ENCODE measurements around the gene VAX1. TPM values are rescaled to one million over a fixed set of nuclear protein-coding genes. Genes with fewer than 3 reads are reported as not detected.
A peak's percentile ranks its signal among the peaks of the same experiment; 100 is the strongest.

Gene VAX1
- total and polyA plus RNA-seq, 2 experiments from 2014 or later, result not detected

GRCh38 chr10:117167789-117168674 lies 30.0 kb upstream of the VAX1 start:
- Histone ChIP-seq H2AFZ (peak overlapping the region; percentile 59; the same call in 1 of the 2 replicates), H3K4me3 (peak overlapping the region; percentile 22), H3K27me3 (replicated peaks; ENCODE audit: insufficient read depth) (peaks cover 90% of the 10 kb centered on the region), H3K9ac (no peak overlapping the region), H3K27ac (no peak overlapping the region), H3F3A (ENCODE audit: insufficient read depth) (peaks cover 6% of the 10 kb centered on the region; the same call in 1 of the 2 replicates), H3K4me2 (ENCODE audit: unreplicated experiment) (peak overlapping the region; percentile 53), H3K9me2 (ENCODE audit: insufficient read depth) (no peaks in the 10 kb centered on the region), H4K20me1 (ENCODE audit: insufficient read depth) (no peaks in the 10 kb centered on the region), H3K4me1 (ENCODE audit: insufficient read depth) (no peaks in the 10 kb centered on the region), H3K36me3 (ENCODE audit: low read depth) (no peaks in the 10 kb centered on the region), H3K9me3 (ENCODE audit: low read depth) (no peaks in the 10 kb centered on the region), H3K79me2 (ENCODE audit: insufficient read depth) (no peaks in the 10 kb centered on the region)
- TF ChIP-seq EZH2phosphoT487 (IDR thresholded peaks at IDR 0.05; ENCODE audit: insufficient read depth, low read depth) (no peak), EZH2 (IDR thresholded peaks at IDR 0.05; ENCODE audit: insufficient read depth, poor library complexity, severe bottlenecking) (peak; percentile 31)
- 4% methylated on average over 58 to 75 of the region's 75 CpGs for WGBS, 2 experiments (ENCODE audit: low coverage in 1 of 2, low lambda C conversion rate in 2 of 2, missing lambda C conversion rate in 2 of 2)
- DNase-seq, result peak; percentile 78
- in situ Hi-C loops (cut with MboI), result no loop called here

DNA sequence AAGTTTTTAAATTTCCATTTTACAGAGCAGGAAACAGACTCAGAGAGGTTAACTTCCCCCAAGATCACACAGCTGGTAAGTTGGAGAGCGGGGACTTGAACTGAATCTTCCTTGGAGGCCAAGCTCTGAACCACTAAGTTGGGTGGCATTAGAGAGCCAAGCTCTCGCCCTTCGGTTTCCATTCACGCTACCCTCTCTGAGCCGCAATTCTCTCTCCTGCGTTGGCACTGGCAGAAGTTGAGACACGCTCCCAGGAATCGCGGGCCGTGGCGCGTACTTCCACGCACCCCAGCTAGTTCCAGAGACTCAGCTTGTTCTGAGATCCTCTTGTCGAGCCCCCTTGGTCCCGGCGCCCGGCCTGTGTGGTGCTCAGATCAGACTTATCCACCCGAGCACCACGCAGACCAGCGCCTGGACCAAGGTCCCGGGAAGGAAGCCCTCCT lies 29.3 kb upstream of the VAX1 start:
- Histone ChIP-seq H2AFZ (peak overlapping the region; percentile 59; the same call in 1 of the 2 replicates), H3K36me3 (ENCODE audit: low read depth) (no peaks in the 10 kb centered on the region), H4K20me1 (ENCODE audit: insufficient read depth) (no peaks in the 10 kb centered on the region), H3K4me1 (ENCODE audit: insufficient read depth) (no peaks in the 10 kb centered on the region), H3K9me2 (ENCODE audit: insufficient read depth) (no peaks in the 10 kb centered on the region), H3F3A (ENCODE audit: insufficient read depth) (peaks cover 6% of the 10 kb centered on the region; the same call in 1 of the 2 replicates), H3K9me3 (ENCODE audit: low read depth) (no peaks in the 10 kb centered on the region), H3K27me3 (replicated peaks; ENCODE audit: insufficient read depth) (peaks cover 90% of the 10 kb centered on the region), H3K9ac (no peak overlapping the region), H3K27ac (no peak overlapping the region), H3K4me2 (ENCODE audit: unreplicated experiment) (no peak overlapping the region), H3K79me2 (ENCODE audit: insufficient read depth) (no peaks in the 10 kb centered on the region), H3K4me3 (no peak overlapping the region)
- no peak for DNase-seq
- TF ChIP-seq EZH2 (IDR thresholded peaks at IDR 0.05; ENCODE audit: insufficient read depth, poor library complexity, severe bottlenecking) (no peak), EZH2phosphoT487 (IDR thresholded peaks at IDR 0.05; ENCODE audit: insufficient read depth, low read depth) (no peak)
- in situ Hi-C loops (cut with MboI), result no loop called here
- WGBS, 2 experiments (ENCODE audit: low coverage in 1 of 2, low lambda C conversion rate in 2 of 2, missing lambda C conversion rate in 2 of 2), result 10 to 19% methylated on average over 19 to 21 of the region's 21 CpGs

DNA sequence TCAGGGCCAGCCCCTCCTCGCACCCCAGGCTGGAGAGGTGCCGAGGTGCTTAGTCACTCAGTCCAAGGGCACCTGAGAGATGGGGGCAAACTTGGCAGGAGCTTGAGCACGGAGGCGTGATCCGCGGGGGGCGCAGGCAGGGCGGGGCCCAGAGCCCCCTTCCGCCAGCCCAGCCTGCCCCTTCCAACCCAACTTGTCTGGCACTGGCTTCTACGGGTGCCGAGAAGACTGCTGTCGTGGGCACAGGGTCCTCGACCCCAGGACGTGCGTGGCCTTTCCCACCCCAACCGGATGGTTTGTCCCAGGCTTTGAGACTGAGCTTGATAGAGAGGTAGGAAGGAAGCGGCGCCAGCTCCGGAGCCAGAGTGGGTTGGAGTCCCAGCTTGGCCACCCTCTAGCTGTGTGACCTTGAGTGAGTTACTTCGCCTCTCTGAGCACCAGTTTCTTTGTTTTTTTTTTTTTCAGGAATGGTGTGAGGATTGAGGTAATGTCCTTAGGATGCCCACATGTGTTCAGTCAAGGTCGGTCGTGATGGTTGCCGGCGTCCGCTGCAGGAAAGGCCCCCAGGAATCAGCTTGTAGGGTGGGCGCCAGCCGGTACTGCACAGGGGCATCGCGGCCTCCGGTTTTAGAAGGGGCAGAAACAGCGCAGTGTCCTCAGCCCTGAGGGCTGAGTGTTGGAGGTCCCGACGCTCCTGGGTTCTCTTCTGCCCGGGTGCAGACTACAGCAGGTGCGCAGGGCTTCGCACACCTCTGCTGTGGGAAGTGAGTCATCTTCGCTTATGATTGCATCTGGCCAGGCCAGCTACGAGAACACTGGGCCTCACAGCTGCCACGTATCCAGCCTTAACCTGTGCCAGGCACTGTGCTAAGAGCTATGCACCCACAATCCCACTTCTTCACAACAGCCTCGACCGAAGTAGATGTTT lies 28.6 kb upstream of the VAX1 start:
- Histone ChIP-seq H3K27me3 (replicated peaks; ENCODE audit: insufficient read depth) (peaks cover 90% of the 10 kb centered on the region), H3K4me2 (ENCODE audit: unreplicated experiment) (no peak overlapping the region), H3K9ac (no peak overlapping the region), H3K79me2 (ENCODE audit: insufficient read depth) (no peaks in the 10 kb centered on the region), H3K27ac (no peak overlapping the region), H3K9me3 (ENCODE audit: low read depth) (no peaks in the 10 kb centered on the region), H2AFZ (no peak overlapping the region), H3K4me3 (no peak overlapping the region), H4K20me1 (ENCODE audit: insufficient read depth) (no peaks in the 10 kb centered on the region), H3K4me1 (ENCODE audit: insufficient read depth) (no peaks in the 10 kb centered on the region), H3K9me2 (ENCODE audit: insufficient read depth) (no peaks in the 10 kb centered on the region), H3F3A (ENCODE audit: insufficient read depth) (peaks cover 6% of the 10 kb centered on the region; the same call in 1 of the 2 replicates), H3K36me3 (ENCODE audit: low read depth) (no peaks in the 10 kb centered on the region)
- in situ Hi-C loops (cut with MboI), result no loop called here
- DNase-seq, result peak; percentile 22
- WGBS, 2 experiments (ENCODE audit: low coverage in 1 of 2, low lambda C conversion rate in 2 of 2, missing lambda C conversion rate in 2 of 2), result 8 to 11% methylated on average over 39 to 40 of the region's 41 CpGs
- peak; percentile 30 for TF ChIP-seq EZH2 (IDR thresholded peaks at IDR 0.05; ENCODE audit: insufficient read depth, poor library complexity, severe bottlenecking)
- TF ChIP-seq EZH2phosphoT487 (IDR thresholded peaks at IDR 0.05; ENCODE audit: insufficient read depth, low read depth), result no peak

All from GM23248 (cell line).